Skeletal muscle tissue (tissue), 4 donors: ENCODE measurements around the gene PRKCH. TPM values are rescaled to one million over a fixed set of nuclear protein-coding genes. Genes with fewer than 3 reads are reported as not detected.

Source experiments
- H3K27ac ChIP-seq: one replicate; pipeline ENCODE4 v1.7.0; 2013; ENCODE audit warnings: mild to moderate bottlenecking, low read depth, low read length, inconsistent platforms
- H3K27me3 ChIP-seq, 3 donors: one replicate each; pipeline ENCODE4 v1.7.0; 2013; ENCODE audit warnings: low read length in 3 of 3; ENCODE audit not compliant: control insufficient read depth in 3 of 3, insufficient read depth in 3 of 3
- H3K36me3 ChIP-seq, 3 donors: one replicate each; pipeline ENCODE4 v1.7.0; 2013; ENCODE audit warnings: low read length in 3 of 3; ENCODE audit not compliant: control insufficient read depth in 3 of 3, insufficient read depth in 3 of 3
- H3K4me1 ChIP-seq, 3 donors: one replicate each; pipeline ENCODE4 v1.7.0; 2013; ENCODE audit warnings: low read length in 3 of 3, mild to moderate bottlenecking in 3 of 3; ENCODE audit not compliant: control insufficient read depth in 3 of 3, insufficient read depth in 3 of 3
- H3K4me3 ChIP-seq, 3 donors: one replicate each; pipeline ENCODE4 v1.7.0; 2013; ENCODE audit warnings: low read length in 3 of 3
- H3K9ac ChIP-seq, 3 donors: one replicate each; pipeline ENCODE4 v1.7.0; 2013; ENCODE audit warnings: low read length in 3 of 3, mild to moderate bottlenecking in 3 of 3, moderate library complexity in 2 of 3, low read depth in 1 of 3
- H3K9me3 ChIP-seq, 3 donors: one replicate each; pipeline ENCODE4 v1.7.0; 2013; ENCODE audit warnings: low read length in 3 of 3; ENCODE audit not compliant: control insufficient read depth in 3 of 3
- total RNA-seq: library from RNA; depleted of rRNA; stranded (reverse); fragments of >200 nt; gene quantifications from one replicate; pipeline ENCODE4 v1.2.3, GENCODE V29; 2014
- donor health status: Osteomylitis.

PRKCH gene
- total RNA-seq, 1 donor from 2014 or later, result 32.4 TPM

DNA sequence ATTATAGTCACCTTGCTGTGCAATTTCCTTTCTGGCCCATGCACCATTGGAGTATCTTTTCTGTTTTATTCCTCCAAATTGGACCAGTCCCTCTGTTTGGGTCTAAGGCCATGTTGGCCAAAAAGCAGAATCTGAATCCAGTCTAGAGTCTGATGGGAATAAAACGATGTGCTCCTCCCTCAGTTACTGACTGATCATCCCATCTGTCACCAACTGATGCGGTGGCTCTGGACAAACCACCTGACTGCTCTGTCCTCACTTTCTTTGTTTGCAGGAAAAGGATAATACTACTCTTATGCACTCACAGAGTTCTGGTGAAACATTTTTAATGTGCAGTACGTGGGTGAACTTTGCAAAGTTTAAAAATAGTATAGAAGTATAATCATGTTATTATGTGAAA is 253.7 kb downstream of the PRKCH start:
- Histone ChIP-seq H3K9ac (no peak overlapping the region), H3K36me3 (no peaks in the 10 kb centered on the region), H3K4me1 (peaks cover 0 to 18% (median 12%) of the 10 kb centered on the region in 3 donors), H3K4me3 (no peak overlapping the region), H3K27me3 (no peaks in the 10 kb centered on the region), H3K9me3 (no peaks in the 10 kb centered on the region), H3K27ac (no peak overlapping the region)

DNA sequence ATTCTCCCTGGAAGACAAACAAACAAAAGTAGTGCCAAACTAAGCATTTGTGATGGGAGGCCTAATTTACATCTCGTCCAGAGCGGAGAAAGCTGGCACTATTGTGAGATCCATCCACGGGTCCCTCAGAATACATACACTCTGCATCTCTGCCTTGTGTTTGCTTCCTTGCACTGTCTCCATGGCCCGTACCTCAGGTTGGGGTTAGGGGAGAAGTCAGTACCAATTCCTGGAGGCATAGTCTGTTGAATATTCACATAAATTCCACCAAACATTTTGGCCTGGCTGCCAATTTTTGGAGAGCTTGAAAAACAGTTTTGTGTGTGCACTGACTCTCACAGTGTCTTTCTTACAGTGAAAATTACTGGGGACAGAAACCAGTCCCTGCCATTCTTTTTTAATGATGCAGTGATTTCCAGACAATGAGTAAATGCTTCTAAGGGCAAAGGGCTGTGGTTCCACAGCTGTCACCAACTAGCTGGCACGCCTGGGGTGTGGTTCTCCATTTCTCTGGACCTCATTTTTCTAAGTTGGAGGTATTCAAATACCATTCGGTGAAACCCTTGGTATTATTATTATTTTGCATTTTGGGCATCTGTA is 254.3 kb downstream of the PRKCH start:
- H3K27ac ChIP-seq, result no peak overlapping the region
- no peaks in the 10 kb centered on the region for H3K27me3 ChIP-seq
- no peak overlapping the region for H3K9ac ChIP-seq
- H3K36me3 ChIP-seq, result no peaks in the 10 kb centered on the region
- H3K4me3 ChIP-seq, result no peak overlapping the region
- peaks cover 0 to 13% (median 8%) of the 10 kb centered on the region in 3 donors for H3K4me1 ChIP-seq
- no peaks in the 10 kb centered on the region for H3K9me3 ChIP-seq

DNA sequence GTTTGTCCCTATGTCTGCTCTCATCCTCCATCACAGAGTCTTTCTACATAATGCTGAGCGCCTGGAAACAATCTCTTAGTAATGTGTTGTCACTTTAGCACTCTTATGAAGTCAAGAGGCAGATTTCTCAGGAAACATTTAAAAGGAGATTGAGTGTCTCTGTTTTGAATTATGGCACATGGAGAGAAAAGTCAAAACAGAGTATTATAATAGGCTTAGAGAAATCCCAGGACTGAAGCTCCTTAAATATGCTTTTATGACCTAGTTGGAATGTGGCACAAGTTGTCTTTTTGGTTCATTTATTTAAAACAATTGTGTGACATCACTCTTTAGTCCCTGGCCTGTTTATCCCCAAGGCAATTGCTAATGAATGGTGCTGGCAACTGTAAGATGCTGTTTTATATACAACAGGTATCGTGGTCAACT is 256.1 kb downstream of the PRKCH start:
- Histone ChIP-seq H3K9ac (no peak overlapping the region), H3K36me3 (no peaks in the 10 kb centered on the region), H3K4me1 (peaks cover 0 to 10% (median 10%) of the 10 kb centered on the region in 3 donors)

DNA sequence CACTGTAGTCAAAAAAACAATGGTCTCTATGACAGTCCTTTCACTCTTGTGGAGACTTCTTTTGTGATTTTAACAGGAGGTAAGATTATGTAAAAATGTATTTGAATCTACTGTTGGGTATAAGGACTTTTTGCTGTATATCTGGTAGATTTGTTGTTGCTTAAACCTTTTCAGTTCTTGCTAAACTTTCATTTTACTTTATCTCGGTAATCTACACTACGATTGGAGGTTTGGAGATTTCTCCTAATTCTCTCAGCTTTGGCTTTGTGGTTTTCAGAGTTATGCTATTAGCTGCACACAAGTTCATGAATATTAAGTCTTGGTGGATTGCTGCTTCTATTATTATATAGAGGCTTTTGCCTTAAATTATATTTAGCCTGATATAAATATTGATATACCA is 257.4 kb downstream of the PRKCH start:
- Histone ChIP-seq H3K27ac (no peak overlapping the region), H3K9ac (no peak overlapping the region), H3K27me3 (no peaks in the 10 kb centered on the region), H3K36me3 (no peaks in the 10 kb centered on the region), H3K4me1 (peaks cover 0 to 11% (median 10%) of the 10 kb centered on the region in 3 donors), H3K9me3 (no peaks in the 10 kb centered on the region), H3K4me3 (no peak overlapping the region)

More for the DNA sequence above, 256.1 kb downstream of the PRKCH start:
- Histone ChIP-seq H3K9me3 (no peaks in the 10 kb centered on the region), H3K27me3 (no peaks in the 10 kb centered on the region), H3K4me3 (no peak overlapping the region), H3K27ac (no peak overlapping the region)

DNA sequence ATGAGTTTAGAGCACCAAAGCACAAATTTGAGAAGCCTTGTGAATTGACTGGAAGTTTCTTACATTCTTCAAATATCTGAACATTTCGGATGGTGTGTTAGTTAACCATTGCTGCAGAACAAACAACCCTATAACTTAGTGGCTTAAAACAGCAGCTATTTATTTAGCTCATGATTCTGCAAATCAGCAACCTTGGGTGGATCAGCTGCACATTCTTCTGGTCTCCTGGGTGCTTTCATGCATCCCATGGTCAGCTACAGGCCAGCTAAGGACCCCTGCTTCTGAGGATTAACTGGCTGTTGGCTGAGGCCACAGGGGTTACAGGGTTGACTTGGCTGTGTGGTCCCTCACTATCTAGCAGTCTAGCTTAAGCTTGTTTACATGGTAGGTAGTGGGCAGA is 260.0 kb downstream of the PRKCH start:
- H3K27ac ChIP-seq, result no peak overlapping the region

DNA sequence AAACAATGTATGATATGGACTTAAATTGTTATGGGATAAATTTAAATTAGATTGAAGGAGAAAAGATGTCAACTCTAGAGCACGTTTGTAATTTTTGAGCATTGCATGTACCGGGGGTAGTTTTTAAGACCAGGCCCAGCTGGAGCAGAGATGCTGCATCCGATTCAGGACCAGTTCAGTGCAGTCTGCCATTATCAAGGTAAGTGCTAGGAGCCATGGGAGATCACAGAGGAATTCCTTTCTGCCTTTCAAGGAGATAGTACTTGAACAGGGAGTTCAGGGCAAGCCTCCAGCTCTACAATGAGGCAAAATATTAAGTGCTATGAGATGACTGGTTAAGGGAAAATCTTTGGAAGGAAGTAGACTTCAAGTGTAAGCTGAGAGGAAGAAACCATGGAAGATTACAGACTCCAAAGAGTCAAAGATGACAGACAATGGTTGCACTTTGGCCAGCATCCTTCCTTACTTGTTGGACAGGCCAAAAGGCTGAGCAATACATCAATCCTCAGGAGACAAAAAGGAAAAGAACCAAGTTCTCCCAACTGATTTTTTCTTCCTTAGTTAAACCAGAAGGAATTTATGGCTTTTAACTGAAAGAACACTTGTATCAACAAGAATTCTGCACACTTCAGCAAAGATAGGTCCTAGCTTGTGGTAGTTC is 260.7 kb downstream of the PRKCH start:
- Histone ChIP-seq H3K27me3 (no peaks in the 10 kb centered on the region), H3K4me3 (no peak overlapping the region), H3K9ac (no peak overlapping the region), H3K9me3 (no peaks in the 10 kb centered on the region), H3K4me1 (peaks cover 9 to 15% (median 15%) of the 10 kb centered on the region in 3 donors), H3K27ac (peak overlapping the region; percentile 39), H3K36me3 (no peaks in the 10 kb centered on the region)

More for the DNA sequence above, 260.0 kb downstream of the PRKCH start:
- Histone ChIP-seq H3K27me3 (no peaks in the 10 kb centered on the region), H3K9ac (no peak overlapping the region), H3K4me3 (no peak overlapping the region), H3K4me1 (peaks cover 4 to 12% (median 11%) of the 10 kb centered on the region in 3 donors), H3K9me3 (no peaks in the 10 kb centered on the region), H3K36me3 (no peaks in the 10 kb centered on the region)

DNA sequence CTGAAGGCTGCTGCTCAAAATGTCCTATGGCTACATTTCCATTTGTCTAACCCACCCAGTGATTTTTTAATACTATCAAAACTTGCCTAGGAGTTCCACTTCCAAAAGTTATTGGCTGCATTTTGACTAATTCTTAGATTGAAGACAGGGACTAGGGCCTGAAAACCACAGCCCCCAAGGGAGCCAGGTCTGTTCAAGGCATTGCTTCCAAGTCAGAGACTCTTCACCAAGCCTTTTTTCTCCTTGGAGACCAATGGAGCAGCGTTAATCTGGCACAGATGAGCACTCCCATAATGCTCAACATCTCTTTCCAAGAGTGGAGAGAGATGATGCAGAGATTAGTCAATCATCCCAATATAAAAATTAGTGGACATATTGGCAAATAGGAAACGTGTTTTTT is 261.4 kb downstream of the PRKCH start:
- H3K27ac ChIP-seq, result peak overlapping the region; percentile 39
- peaks cover 9 to 18% (median 15%) of the 10 kb centered on the region in 3 donors for H3K4me1 ChIP-seq
- no peak overlapping the region for H3K4me3 ChIP-seq
- H3K27me3 ChIP-seq, result no peaks in the 10 kb centered on the region
- no peaks in the 10 kb centered on the region for H3K9me3 ChIP-seq
- H3K36me3 ChIP-seq, result no peaks in the 10 kb centered on the region
- H3K9ac ChIP-seq, result no peak overlapping the region

DNA sequence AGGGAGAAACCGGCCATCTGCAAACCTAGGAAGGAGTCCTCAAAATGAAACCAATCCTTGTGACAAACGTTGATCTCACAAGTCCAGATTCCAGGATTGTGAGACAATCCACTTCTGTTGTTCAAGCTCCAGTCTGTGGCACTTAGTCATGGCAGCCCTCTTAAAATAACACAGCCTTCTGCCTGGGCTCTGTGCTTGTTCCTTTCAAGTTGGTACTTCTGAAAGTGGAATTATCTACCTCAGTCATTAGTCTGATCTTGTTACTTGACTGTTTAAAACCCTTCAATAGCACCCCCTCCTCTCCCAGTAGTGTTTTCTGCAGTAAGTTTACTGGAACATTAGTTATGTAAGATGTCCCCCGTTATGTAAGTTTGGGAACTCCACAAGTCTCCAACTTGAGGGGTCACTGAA is 263.0 kb downstream of the PRKCH start:
- Histone ChIP-seq H3K27me3 (no peaks in the 10 kb centered on the region), H3K9ac (no peak overlapping the region), H3K36me3 (no peaks in the 10 kb centered on the region), H3K9me3 (no peaks in the 10 kb centered on the region), H3K4me3 (no peak overlapping the region), H3K27ac (peak overlapping the region; percentile 15), H3K4me1 (peaks cover 9 to 18% (median 15%) of the 10 kb centered on the region in 3 donors)

DNA sequence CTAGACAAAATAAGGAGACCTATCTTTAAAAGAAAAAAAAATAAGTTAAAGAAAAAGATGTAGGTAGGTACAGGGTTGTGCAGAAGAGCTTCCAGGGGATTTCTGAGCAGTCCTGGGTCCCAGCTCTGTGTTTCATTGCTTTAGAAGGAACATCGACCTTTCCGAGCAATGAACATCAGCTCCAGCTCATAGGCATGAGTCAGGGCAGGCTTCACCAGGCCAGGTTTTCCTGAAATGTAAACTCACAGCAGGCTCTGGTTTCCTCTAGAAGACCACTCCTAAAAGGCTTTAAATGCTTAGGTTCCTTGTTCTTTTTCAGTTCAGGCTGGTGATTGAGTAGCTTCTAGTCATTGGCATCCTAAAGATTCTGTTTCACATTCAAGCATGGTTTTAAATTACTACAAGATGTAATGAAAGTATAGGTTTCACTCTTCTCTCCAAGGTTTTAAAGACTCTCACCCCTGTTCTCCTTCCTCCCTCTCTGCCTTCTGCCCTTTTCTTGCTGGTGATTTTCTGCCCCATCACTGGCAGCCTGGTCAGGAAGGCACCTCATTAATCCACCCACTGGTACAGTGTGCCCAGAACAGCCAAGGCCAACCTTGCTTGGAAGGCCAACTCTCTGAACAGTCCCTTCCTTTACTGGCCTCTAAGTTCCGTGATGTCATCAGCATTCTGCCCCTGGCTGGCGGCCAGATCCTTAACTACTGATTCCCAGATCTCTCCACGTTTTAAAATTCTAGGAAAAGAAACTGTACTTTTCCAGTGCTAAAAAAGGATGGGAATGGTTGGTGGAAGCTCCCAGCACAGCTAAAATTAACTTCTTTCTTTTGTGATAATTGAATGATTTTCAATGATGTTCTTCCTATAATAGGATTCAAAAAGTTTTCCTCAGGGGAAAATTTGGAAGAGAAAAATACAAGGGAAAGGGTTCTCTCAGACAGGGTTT is 264.5 kb downstream of the PRKCH start:
- H3K9ac ChIP-seq, result peak overlapping the region in 1 of 3 donors; percentile 8
- H3K4me3 ChIP-seq, result no peak overlapping the region
- peak overlapping the region; percentile 72 for H3K27ac ChIP-seq
- peaks cover 9 to 18% (median 15%) of the 10 kb centered on the region in 3 donors for H3K4me1 ChIP-seq
- no peaks in the 10 kb centered on the region for H3K27me3 ChIP-seq
- no peaks in the 10 kb centered on the region for H3K9me3 ChIP-seq
- H3K36me3 ChIP-seq, result no peaks in the 10 kb centered on the region
